Measurements from ENCODE around the gene CDH23.
A peak's percentile ranks its signal among the peaks of the same experiment; 100 is the strongest.

Gene CDH23

GRCh38 chr10:71832967-71833366 is 436.2 kb downstream of the CDH23 start:
- peaks cover 42% of the 10 kb centered on the region for H3K4me1 Mint-ChIP-seq
- ATAC-seq: peak; percentile 84

GRCh38 chr10:71833451-71834342 is 437.0 kb downstream of the CDH23 start:
- no peak for ATAC-seq
- Mint-ChIP-seq H3K4me3 (no peak overlapping the region), H3K27me3 (no peaks in the 10 kb centered on the region), H3K4me1 (peaks cover 50% of the 10 kb centered on the region), H3K27ac (peak overlapping the region in 1 of 2 donors; percentile 21), H3K9me3 (no peaks in the 10 kb centered on the region)
- DNase-seq: no peak

More at GRCh38 chr10:71832967-71833366, 436.2 kb downstream of the CDH23 start:
- peak in 1 of 2 donors; percentile 30 for DNase-seq
- Mint-ChIP-seq H3K27ac (no peak overlapping the region), H3K4me3 (no peak overlapping the region), H3K27me3 (no peaks in the 10 kb centered on the region), H3K9me3 (no peaks in the 10 kb centered on the region)

- H3K4me1 Mint-ChIP-seq: peaks cover 56% of the 10 kb centered on the region
- ATAC-seq: no peak
- no peak for DNase-seq
- H3K27ac Mint-ChIP-seq: no peak overlapping the region
- no peaks in the 10 kb centered on the region for H3K9me3 Mint-ChIP-seq
- no peaks in the 10 kb centered on the region for H3K27me3 Mint-ChIP-seq
- no peak overlapping the region for H3K4me3 Mint-ChIP-seq
Observed at GRCh38 chr10:71834343-71834674, 437.6 kb downstream of the CDH23 start.

- peak; percentile 46 for ATAC-seq
- no peak for DNase-seq
- Mint-ChIP-seq H3K4me3 (no peak overlapping the region), H3K27ac (no peak overlapping the region), H3K4me1 (peaks cover 69% of the 10 kb centered on the region), H3K27me3 (no peaks in the 10 kb centered on the region), H3K9me3 (no peaks in the 10 kb centered on the region)
Observed at GRCh38 chr10:71835671-71836595, 439.2 kb downstream of the CDH23 start.

- DNase-seq: no peak
- Mint-ChIP-seq H3K27ac (no peak overlapping the region), H3K27me3 (no peaks in the 10 kb centered on the region), H3K4me1 (peaks cover 69% of the 10 kb centered on the region), H3K4me3 (no peak overlapping the region), H3K9me3 (no peaks in the 10 kb centered on the region)
- no peak for ATAC-seq
Observed at GRCh38 chr10:71836596-71836974, 439.9 kb downstream of the CDH23 start.

- Mint-ChIP-seq H3K4me3 (no peak overlapping the region), H3K4me1 (peaks cover 66% of the 10 kb centered on the region), H3K9me3 (no peaks in the 10 kb centered on the region), H3K27ac (peak overlapping the region in 1 of 2 donors; percentile 59), H3K27me3 (no peaks in the 10 kb centered on the region)
- ATAC-seq (peak; percentile 59), DNase-seq (no peak)
Observed at GRCh38 chr10:71837098-71837827, 440.5 kb downstream of the CDH23 start.

GRCh38 chr10:71838264-71839211 is 441.8 kb downstream of the CDH23 start:
- Mint-ChIP-seq H3K27ac (no peak overlapping the region), H3K4me1 (peaks cover 66% of the 10 kb centered on the region), H3K9me3 (no peaks in the 10 kb centered on the region), H3K27me3 (no peaks in the 10 kb centered on the region), H3K4me3 (no peak overlapping the region)
- DNase-seq (no peak), ATAC-seq (no peak)

GRCh38 chr10:71840177-71840957 is 443.6 kb downstream of the CDH23 start:
- ATAC-seq (no peak), DNase-seq (no peak)
- Mint-ChIP-seq H3K27me3 (no peaks in the 10 kb centered on the region), H3K9me3 (no peaks in the 10 kb centered on the region), H3K27ac (no peak overlapping the region), H3K4me1 (peaks cover 78% of the 10 kb centered on the region), H3K4me3 (no peak overlapping the region)

GRCh38 chr10:71840958-71841335 is 444.2 kb downstream of the CDH23 start:
- H3K27ac Mint-ChIP-seq: no peak overlapping the region
- H3K27me3 Mint-ChIP-seq: no peaks in the 10 kb centered on the region
- no peaks in the 10 kb centered on the region for H3K9me3 Mint-ChIP-seq
- DNase-seq: no peak
- no peak overlapping the region for H3K4me3 Mint-ChIP-seq
- ATAC-seq: no peak
- H3K4me1 Mint-ChIP-seq: peaks cover 80% of the 10 kb centered on the region

GRCh38 chr10:71842422-71842821 is 445.7 kb downstream of the CDH23 start:
- no peaks in the 10 kb centered on the region for H3K27me3 Mint-ChIP-seq
- H3K4me1 Mint-ChIP-seq: peaks cover 73% of the 10 kb centered on the region
- no peak overlapping the region for H3K27ac Mint-ChIP-seq
- H3K9me3 Mint-ChIP-seq: no peaks in the 10 kb centered on the region
- DNase-seq: no peak
- H3K4me3 Mint-ChIP-seq: no peak overlapping the region
- no peak for ATAC-seq

- H3K27ac Mint-ChIP-seq: no peak overlapping the region
- ATAC-seq (no peak), DNase-seq (no peak)
- H3K4me1 Mint-ChIP-seq: peaks cover 73% of the 10 kb centered on the region
- H3K9me3 Mint-ChIP-seq: no peaks in the 10 kb centered on the region
- H3K4me3 Mint-ChIP-seq: no peak overlapping the region
- no peaks in the 10 kb centered on the region for H3K27me3 Mint-ChIP-seq
Observed at GRCh38 chr10:71842856-71843686, 446.4 kb downstream of the CDH23 start.

GRCh38 chr10:71844084-71844483 is 447.4 kb downstream of the CDH23 start:
- H3K27ac Mint-ChIP-seq: no peak overlapping the region
- no peaks in the 10 kb centered on the region for H3K9me3 Mint-ChIP-seq
- ATAC-seq (no peak), DNase-seq (no peak)
- H3K27me3 Mint-ChIP-seq: no peaks in the 10 kb centered on the region
- H3K4me1 Mint-ChIP-seq: peaks cover 73% of the 10 kb centered on the region
- no peak overlapping the region for H3K4me3 Mint-ChIP-seq

GRCh38 chr10:71844695-71845094 is 448.0 kb downstream of the CDH23 start:
- no peaks in the 10 kb centered on the region for H3K9me3 Mint-ChIP-seq
- peaks cover 76% of the 10 kb centered on the region for H3K4me1 Mint-ChIP-seq
- no peak overlapping the region for H3K4me3 Mint-ChIP-seq
- H3K27ac Mint-ChIP-seq: no peak overlapping the region
- ATAC-seq (no peak), DNase-seq (no peak)
- H3K27me3 Mint-ChIP-seq: no peaks in the 10 kb centered on the region

All from stimulated activated naive CD8-positive, alpha-beta T cell treated with anti-CD3 and anti-CD28 coated beads, Interleukin-15, amount 100 ng/mL, for 72 hours (primary cell).